HuH-7.5 (cell line): ENCODE data around the gene INHBE.
"Not testable (repeated sequence)": the region's sequence is repeated elsewhere in the genome, so short reads cannot be mapped to it uniquely, and the experiment has no call there.

Experiments
- DNase-seq: peaks from one replicate; pipeline ENCODE4 v3.0.0; 2011; ENCODE audit warnings: low spot score

The INHBE gene

GRCh38 chr12:57498132-57498502, 43.0 kb downstream of the INHBE start:
- no peak for DNase-seq

DNA sequence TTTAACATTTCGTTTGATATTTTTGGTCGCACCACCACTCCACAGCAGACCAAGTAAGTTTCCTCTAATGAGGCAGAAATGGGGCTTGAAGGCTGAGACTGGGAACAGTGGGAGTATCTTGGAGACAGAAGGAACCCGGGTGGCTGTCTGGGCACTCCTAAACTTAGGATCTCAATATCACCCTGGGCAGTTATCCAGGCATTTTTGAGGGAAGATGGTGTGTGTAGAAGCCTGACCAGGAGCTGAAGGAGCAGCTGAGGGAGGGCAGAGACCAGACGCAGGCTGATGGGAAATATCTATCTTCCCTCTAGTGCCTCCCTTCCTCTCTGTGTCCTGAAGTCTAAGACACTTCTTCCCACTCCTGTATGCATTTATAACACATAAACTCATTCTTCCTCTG, 43.5 kb downstream of the INHBE start:
- no peak for DNase-seq

- DNase-seq: no peak
Measured at GRCh38 chr12:57500213-57500612, 45.1 kb downstream of the INHBE start.

GRCh38 chr12:57502311-57502969, 47.3 kb downstream of the INHBE start:
- not testable (repeated sequence) for DNase-seq

DNA sequence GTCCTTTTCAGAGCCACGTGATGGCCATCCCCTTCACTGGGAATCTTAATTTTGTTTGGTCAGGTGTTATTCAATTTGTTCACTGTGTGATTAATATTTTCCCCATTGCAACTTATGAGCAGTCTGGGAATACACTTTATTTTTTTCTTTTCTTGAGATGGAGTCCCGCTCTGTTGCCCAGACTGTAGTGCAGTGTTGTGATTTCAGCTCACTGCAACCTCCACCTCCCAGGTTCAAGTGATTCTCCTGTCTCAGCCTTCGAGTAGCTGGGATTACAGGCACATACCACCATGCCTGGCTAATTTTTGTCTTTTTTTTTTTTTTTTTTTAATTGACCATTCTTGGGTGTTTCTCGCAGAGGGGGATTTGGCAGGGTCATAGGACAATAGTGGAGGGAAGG, 51.4 kb downstream of the INHBE start:
- not testable (repeated sequence) for DNase-seq
